K562 (cell line): ENCODE measurements around the gene CPA3. TPM values are rescaled to one million over a fixed set of nuclear protein-coding genes. Genes with fewer than 3 reads are reported as not detected.

Experiments
- ATAC-seq: fragments of 200-7000 bp; cut with Tn5 transposase; 3 replicates; pipeline ENCODE4 v1.9.1; 2020; ENCODE audit warnings: moderate library complexity
- BruUV-seq: library from RNA; stranded (reverse); fragments of 400-500 nt; replicated peaks from 2 replicates; lab custom pipeline; 2021; lab: Mats Ljungman, UMichigan
- CTCF ChIA-PET: fragments of 300-600 bp; formaldehyde crosslinking; extraction: SDS; loops from one replicate; lab custom pipeline; 2021; ENCODE audit warnings: low intra/inter-chr PET ratio; lab: Yijun Ruan, JAX
- POLR2A ChIA-PET: fragments of 300-600, 350-650 bp; sonication (Branson Sonifier 250); formaldehyde crosslinking; extraction: SDS; loops from one replicate; lab custom pipeline; 2021; ENCODE audit warnings: antibody characterized with exemption, inconsistent platforms; lab: Yijun Ruan, JAX
- DNase-seq, 4 experiments: peaks; one replicate each; pipeline versions ENCODE4 v3.0.0 to v3.0.0-alpha.2; 2011 to 2018; ENCODE audit warnings: low spot score in 3 of 4, mixed read lengths in 3 of 4; ENCODE audit errors: extremely low read depth in 1 of 4
- FAIRE-seq: peaks from 2 replicates; lab custom pipeline; 2011; peaks lifted over from hg19 to GRCh38; lab: Jason Lieb, UNC
- H2AFZ ChIP-seq: 2 replicates; pipeline ENCODE4 v1.6.0; 2011; ENCODE audit warnings: low read depth, low read length, control low read depth, inconsistent platforms
- H3K27ac ChIP-seq: fragments of 200-600 bp; 3 replicates; pipeline ENCODE4 v1.8.0; 2011; ENCODE audit warnings: low read depth, mild to moderate bottlenecking, control low read depth, inconsistent platforms, low read length, moderate library complexity, mixed read lengths; ENCODE audit errors: extremely low read depth
- H3K27me3 ChIP-seq, 2 experiments: fragments of 300-600 bp in 1 of 2; 2 replicates in 1 of 2; 3 replicates in 1 of 2; pipeline versions ENCODE4 v1.6.0 to v1.8.0; 2011; ENCODE audit warnings: inconsistent platforms in 2 of 2, low read length in 2 of 2, mild to moderate bottlenecking in 1 of 2, mixed read lengths in 1 of 2, moderate library complexity in 1 of 2; ENCODE audit not compliant: control insufficient read depth in 2 of 2, insufficient read depth in 2 of 2
- H3K36me3 ChIP-seq: fragments of 300-600 bp; 3 replicates; pipeline ENCODE4 v1.8.0; 2011; ENCODE audit warnings: mild to moderate bottlenecking, low read length, inconsistent platforms; ENCODE audit not compliant: control insufficient read depth, insufficient read depth
- H3K4me1 ChIP-seq, 2 experiments: fragments of 200-600 bp in 1 of 2; replicated peaks in 1 of 2; 2 replicates in 1 of 2; 3 replicates in 1 of 2; pipeline versions ENCODE4 v1.5.1 to v1.8.0; 2011; ENCODE audit warnings: inconsistent platforms in 2 of 2, low read length in 2 of 2, mild to moderate bottlenecking in 1 of 2, mixed read lengths in 1 of 2, moderate library complexity in 1 of 2; ENCODE audit not compliant: control insufficient read depth in 2 of 2, insufficient read depth in 2 of 2
- H3K4me2 ChIP-seq: 2 replicates; pipeline ENCODE4 v1.6.1; 2011; ENCODE audit warnings: low read length, control low read depth, inconsistent platforms, mixed read lengths; ENCODE audit not compliant: insufficient read depth
- H3K4me3 ChIP-seq: fragments of 200-600 bp; sonication (generic), shearing (Covaris generic); 2 replicates; pipeline ENCODE4 v1.5.1; 2016; ENCODE audit warnings: control low read depth, inconsistent platforms
- H3K79me2 ChIP-seq: fragments of 200-600 bp; 3 replicates; pipeline ENCODE4 v1.8.0; 2011; ENCODE audit warnings: low read length, inconsistent platforms; ENCODE audit not compliant: control insufficient read depth, insufficient read depth
- H3K9ac ChIP-seq, 2 experiments: 2 replicates each; pipeline versions ENCODE4 v1.6.0 to v1.6.1; 2011; ENCODE audit warnings: low read depth in 2 of 2, low read length in 2 of 2, control low read depth in 1 of 2, inconsistent platforms in 1 of 2, mild to moderate bottlenecking in 1 of 2, mixed read lengths in 1 of 2; ENCODE audit not compliant: insufficient read depth in 1 of 2
- H3K9me1 ChIP-seq: one replicate; pipeline ENCODE4 v1.6.0; 2011; ENCODE audit warnings: inconsistent platforms, mild to moderate bottlenecking, low read length, moderate library complexity; ENCODE audit not compliant: control insufficient read depth, insufficient read depth
- H3K9me3 ChIP-seq: replicated peaks from 2 replicates; pipeline ENCODE4 v1.5.1; 2011; ENCODE audit warnings: low read depth, low read length, inconsistent platforms; ENCODE audit not compliant: control insufficient read depth, insufficient read depth
- H4K20me1 ChIP-seq: replicated peaks from 2 replicates; pipeline ENCODE4 v1.6.1; 2011; ENCODE audit warnings: low read length, inconsistent platforms, mixed read lengths; ENCODE audit not compliant: control insufficient read depth, insufficient read depth
- NFATC3 ChIP-seq: fragments of 450-650 bp; IDR thresholded peaks from 2 replicates; pipeline ENCODE4 v1.6.1; 2017; ENCODE audit warnings: mild to moderate bottlenecking
- PCBP1 ChIP-seq: fragments of 200-400 bp; formaldehyde crosslinking; IDR thresholded peaks from 2 replicates; pipeline ENCODE4 v1.6.1; 2018; ENCODE audit warnings: mild to moderate bottlenecking, low read depth, low read length; ENCODE audit not compliant: poor library complexity, severe bottlenecking
- RBM14 ChIP-seq: fragments of 200-400 bp; formaldehyde crosslinking; IDR thresholded peaks from 2 replicates; pipeline ENCODE4 v1.6.1; 2018; ENCODE audit warnings: low read depth, mild to moderate bottlenecking, low read length, moderate library complexity, borderline replicate concordance; ENCODE audit not compliant: insufficient read depth
- TGIF2 ChIP-seq: sonication (generic); formaldehyde crosslinking; IDR thresholded peaks from 2 replicates; pipeline ENCODE4 v1.8.1; 2022; ENCODE audit warnings: mild to moderate bottlenecking, missing genetic modification reagents, moderate library complexity
- ZFX ChIP-seq: sonication (generic); formaldehyde crosslinking; IDR thresholded peaks from 2 replicates; pipeline ENCODE4 v1.8.0; 2022; ENCODE audit warnings: mild to moderate bottlenecking, missing genetic modification reagents, moderate library complexity
- ZNF146 ChIP-seq: IDR thresholded peaks from one replicate; pipeline ENCODE4 v1.6.1; 2018; ENCODE audit warnings: missing compliant biosample characterization; ENCODE audit not compliant: unreplicated experiment
- WGBS: fragments of 100-300 bp; shearing (Covaris generic); methylation state at CpG from one replicate; pipeline ENCODE4 v1.1.6; 2016; ENCODE audit warnings: low coverage, mixed read lengths; ENCODE audit not compliant: insufficient coverage; ENCODE audit errors: missing lambda C conversion rate; 5-methylcytosine and 5-hydroxymethylcytosine counted together
- in situ Hi-C: fragments of 300-500 bp; cut with MboI; formaldehyde crosslinking; loops from 4 replicates; pipeline ENCODE4 v1.15.0; 2018; ENCODE audit warnings: inconsistent platforms, mixed read lengths
- intact Hi-C: fragments of 100-400 bp; cut with micrococcal nuclease; formaldehyde crosslinking; loops from 2 replicates; pipeline ENCODE4 v1.14.2; 2022
- polyA plus RNA-seq, 8 experiments: library from polyadenylated mRNA; depleted of rRNA in 4 of 8; stranded (reverse) in 5 of 8; unstranded in 3 of 8; fragments of >200 nt; fragmentation: Nextera tagmentation in 2 of 8; fragmentation: Illumina TruSeq in 1 of 8; extraction: Ambion mirVana in 2 of 8; extraction: Trizol in 1 of 8; gene quantifications; 2 replicates each; pipeline versions ENCODE4 v1.2.1 to v1.2.3, GENCODE V29; 2011 to 2014; ENCODE audit warnings: inconsistent platforms in 1 of 8, missing spikeins in 1 of 8
- total RNA-seq, 7 experiments: library from RNA; depleted of rRNA in 6 of 7; stranded (reverse); fragments of >200 nt in 6 of 7; fragmentation: Illumina TruSeq in 2 of 7; extraction: Trizol in 2 of 7; gene quantifications; 2 replicates each; pipeline versions ENCODE4 v1.2.1 to v1.2.3, GENCODE V29; 2011 to 2021; ENCODE audit warnings: low replicate concordance in 1 of 7

CPA3 gene
- total and polyA plus RNA-seq, 9 of the 15 experiments (the other 6 are each of a cell fraction or from before 2014, with no cell fraction given) = not detected

- intact Hi-C loops = no loop called here
- no peak overlapping the region for H3K27ac ChIP-seq
- no TSS peak for BruUV-seq
- TF ChIP-seq TGIF2 (CRISPR knock-in tag) (no peak), ZNF146 (CRISPR knock-in tag) (no peak), NFATC3 (no peak), RBM14 (no peak), ZFX (no peak), PCBP1 (no peak)
- no peak for FAIRE-seq
- no peak overlapping the region for H3K9ac ChIP-seq
- H3K36me3 ChIP-seq = no peaks in the 10 kb centered on the region
- no peak overlapping the region for H3K4me3 ChIP-seq
- no peaks in the 10 kb centered on the region for H3K79me2 ChIP-seq
- H3K9me1 ChIP-seq = no peaks in the 10 kb centered on the region
- in situ Hi-C loops = no loop called here
- ChIA-PET CTCF (no interaction called here), POLR2A (no interaction called here)
- H3K4me1 ChIP-seq = no peaks in the 10 kb centered on the region
- H2AFZ ChIP-seq = no peak overlapping the region
- H3K9me3 ChIP-seq = no peaks in the 10 kb centered on the region
- no peaks in the 10 kb centered on the region for H3K27me3 ChIP-seq
- ATAC-seq = no peak
- WGBS = under 1% methylated on average over 7 of the region's 7 CpGs
- H4K20me1 ChIP-seq = no peaks in the 10 kb centered on the region
- no peak for DNase-seq
- H3K4me2 ChIP-seq = no peak overlapping the region
These were observed 12.7 kb upstream of the CPA3 start for GRCh38 chr3:148852271-148852992.
